HEK293T (cell line): ENCODE results near the gene ERO1A.

ENCODE experiments used
- CTCF ChIA-PET: fragments of 350-600 bp; formaldehyde crosslinking; extraction: SDS; loops from one replicate; lab custom pipeline; 2021; ENCODE audit warnings: antibody characterized with exemption, inconsistent platforms; lab: Yijun Ruan, JAX
- POLR2A ChIA-PET: fragments of 350-600 bp; formaldehyde crosslinking; extraction: SDS; loops from one replicate; lab custom pipeline; 2020; ENCODE audit warnings: antibody characterized with exemption, inconsistent platforms; lab: Yijun Ruan, JAX
- DNase-seq: peaks from one replicate; pipeline ENCODE4 v3.0.0; 2012; ENCODE audit warnings: mixed read lengths; ENCODE audit errors: extremely low spot score
- ARNT ChIP-seq: fragments of 450-650 bp; IDR thresholded peaks from 2 replicates; pipeline ENCODE4 v1.6.1; 2017; ENCODE audit warnings: mild to moderate bottlenecking
- BHLHE40 ChIP-seq: fragments of 450-650 bp; IDR thresholded peaks from 2 replicates; pipeline ENCODE4 v1.6.1; 2016; ENCODE audit warnings: mild to moderate bottlenecking, moderate library complexity, borderline replicate concordance
- CTBP1 ChIP-seq: fragments of 450-650 bp; IDR thresholded peaks from 2 replicates; pipeline ENCODE4 v1.6.1; 2016; ENCODE audit warnings: borderline replicate concordance
- ELF4 ChIP-seq: fragments of 450-650 bp; IDR thresholded peaks from 2 replicates; pipeline ENCODE4 v1.6.1; 2017; ENCODE audit warnings: antibody characterized with exemption
- FOXA1 ChIP-seq: fragments of 450-650 bp; IDR thresholded peaks from 2 replicates; pipeline ENCODE4 v1.6.1; 2016; ENCODE audit warnings: mild to moderate bottlenecking
- FOXK2 ChIP-seq: fragments of 450-650 bp; IDR thresholded peaks from 2 replicates; pipeline ENCODE4 v1.6.1; 2016; ENCODE audit warnings: mild to moderate bottlenecking
- FOXM1 ChIP-seq: fragments of 450-650 bp; IDR thresholded peaks from 2 replicates; pipeline ENCODE4 v1.6.1; 2017; ENCODE audit warnings: mild to moderate bottlenecking, borderline replicate concordance
- HDGF ChIP-seq: fragments of 450-650 bp; IDR thresholded peaks from 2 replicates; pipeline ENCODE4 v1.6.1; 2017; ENCODE audit warnings: antibody characterized with exemption, borderline replicate concordance
- L3MBTL2 ChIP-seq: fragments of 450-650 bp; conservative IDR thresholded peaks from 2 replicates; pipeline ENCODE4 v1.6.1; 2016; ENCODE audit warnings: mild to moderate bottlenecking
- LEF1 ChIP-seq: fragments of 450-650 bp; IDR thresholded peaks from 2 replicates; pipeline ENCODE4 v1.6.1; 2017; ENCODE audit warnings: mild to moderate bottlenecking, borderline replicate concordance
- NFRKB ChIP-seq: fragments of 450-650 bp; IDR thresholded peaks from 2 replicates; pipeline ENCODE4 v1.6.1; 2016; ENCODE audit warnings: mild to moderate bottlenecking, moderate library complexity
- PKNOX1 ChIP-seq: fragments of 450-650 bp; IDR thresholded peaks from 2 replicates; pipeline ENCODE4 v1.6.1; 2016
- SP1 ChIP-seq: fragments of 450-650 bp; IDR thresholded peaks from 2 replicates; pipeline ENCODE4 v1.6.1; 2017
- SUZ12 ChIP-seq: fragments of 450-650 bp; IDR thresholded peaks from 2 replicates; pipeline ENCODE4 v1.6.1; 2016; ENCODE audit warnings: mild to moderate bottlenecking
- TARDBP ChIP-seq: fragments of 450-650 bp; IDR thresholded peaks from 2 replicates; pipeline ENCODE4 v1.6.1; 2016
- ZNF384 ChIP-seq: fragments of 450-650 bp; IDR thresholded peaks from 2 replicates; pipeline ENCODE4 v1.6.1; 2016

The ERO1A gene

GRCh38 chr14:52649511-52649910 is 45.8 kb downstream of the ERO1A start:
- no peak for TF ChIP-seq BHLHE40
- no peak for TF ChIP-seq SP1
- TF ChIP-seq PKNOX1: no peak
- no peak for TF ChIP-seq FOXM1
- TF ChIP-seq ARNT: no peak
- no peak for TF ChIP-seq SUZ12
- no peak for TF ChIP-seq NFRKB
- no peak for TF ChIP-seq FOXA1
- no peak for TF ChIP-seq ELF4
- no peak for TF ChIP-seq L3MBTL2
- TF ChIP-seq HDGF: no peak
- TF ChIP-seq CTBP1: no peak
- TF ChIP-seq TARDBP: no peak
- DNase-seq: no peak
- CTCF ChIA-PET: interaction anchor here (0.7 kb wide), 1 partner anchor 18 kb away, joined by 3 read pairs; no protein-coding TSS in a partner anchor
- POLR2A ChIA-PET: no interaction called here

GRCh38 chr14:52641745-52642144 is 53.6 kb downstream of the ERO1A start:
- TF ChIP-seq LEF1 (no peak), NFRKB (no peak), SUZ12 (no peak), BHLHE40 (no peak), ARNT (no peak), HDGF (no peak), ELF4 (no peak), FOXK2 (no peak), ZNF384 (no peak), SP1 (no peak), TARDBP (no peak), PKNOX1 (no peak), CTBP1 (no peak), FOXM1 (no peak), L3MBTL2 (no peak), FOXA1 (no peak)
- DNase-seq: no peak
- POLR2A ChIA-PET: no interaction called here
- CTCF ChIA-PET: no interaction called here

GRCh38 chr14:52640137-52640536 is 55.2 kb downstream of the ERO1A start:
- TF ChIP-seq FOXK2 (no peak), PKNOX1 (no peak), FOXA1 (no peak), L3MBTL2 (no peak), LEF1 (no peak), ZNF384 (no peak), CTBP1 (no peak), ARNT (no peak), ELF4 (no peak), SP1 (no peak), TARDBP (no peak), HDGF (no peak), FOXM1 (no peak), NFRKB (no peak)
- no peak for DNase-seq
- ChIA-PET POLR2A (no interaction called here), CTCF (no interaction called here)

- TF ChIP-seq PKNOX1: no peak
- no peak for TF ChIP-seq CTBP1
- no peak for TF ChIP-seq ELF4
- TF ChIP-seq ZNF384: no peak
- TF ChIP-seq NFRKB: no peak
- no peak for TF ChIP-seq SUZ12
- no peak for TF ChIP-seq FOXK2
- no peak for TF ChIP-seq ARNT
- no peak for TF ChIP-seq TARDBP
- TF ChIP-seq SP1: no peak
- DNase-seq: no peak
- ChIA-PET CTCF (interaction anchor here (0.6 to 1.4 kb wide), 2 partner anchors 8 to 1959 kb away, joined by 3 read pairs; no protein-coding TSS in a partner anchor), POLR2A (interaction anchor here (0.6 kb wide), 1 partner anchor 98 kb away, joined by 3 read pairs; no protein-coding TSS in a partner anchor)
Observed at GRCh38 chr14:52619687-52620086, 75.7 kb downstream of the ERO1A start.

- CTCF ChIA-PET: interaction anchor here (1.4 kb wide), 1 partner anchor 9 kb away, joined by 3 read pairs; no protein-coding TSS in a partner anchor
- no peak for DNase-seq
- POLR2A ChIA-PET: no interaction called here
- TF ChIP-seq SP1: no peak
- TF ChIP-seq ZNF384: no peak
- TF ChIP-seq LEF1: no peak
- no peak for TF ChIP-seq FOXK2
- no peak for TF ChIP-seq NFRKB
- TF ChIP-seq CTBP1: no peak
- no peak for TF ChIP-seq TARDBP
- TF ChIP-seq PKNOX1: no peak
- no peak for TF ChIP-seq ELF4
- TF ChIP-seq HDGF: no peak
- TF ChIP-seq SUZ12: no peak
- no peak for TF ChIP-seq FOXM1
- TF ChIP-seq L3MBTL2: no peak
- no peak for TF ChIP-seq FOXA1
- no peak for TF ChIP-seq BHLHE40
- no peak for TF ChIP-seq ARNT
Observed at GRCh38 chr14:52618602-52619001, 76.8 kb downstream of the ERO1A start.
